ES-I3 (cell line): ENCODE data around the gene GRIN2A.

Experiments used
- H3K36me3 ChIP-seq: 2 replicates; pipeline ENCODE4 v1.6.1; 2013; ENCODE audit warnings: mild to moderate bottlenecking, low read length, control low read depth, moderate library complexity; ENCODE audit not compliant: insufficient read depth
- H3K4me1 ChIP-seq: 2 replicates; pipeline ENCODE4 v1.6.1; 2013; ENCODE audit warnings: mild to moderate bottlenecking, control low read depth, low read length; ENCODE audit not compliant: insufficient read depth
- H3K9ac ChIP-seq: 2 replicates; pipeline ENCODE4 v1.6.1; 2013; ENCODE audit warnings: low read depth, mild to moderate bottlenecking, low read length, moderate library complexity
- H3K9me3 ChIP-seq: 2 replicates; pipeline ENCODE4 v1.6.1; 2013; ENCODE audit warnings: mild to moderate bottlenecking, low read length, moderate library complexity; ENCODE audit not compliant: control insufficient read depth, insufficient read depth

Gene GRIN2A

GRCh38 chr16:10130538-10130937, 51.7 kb downstream of the GRIN2A start:
- H3K36me3 ChIP-seq, result no peaks in the 10 kb centered on the region
- no peaks in the 10 kb centered on the region for H3K9me3 ChIP-seq
- H3K4me1 ChIP-seq, result no peaks in the 10 kb centered on the region
- H3K9ac ChIP-seq, result no peak overlapping the region

- Histone ChIP-seq H3K9ac (no peak overlapping the region), H3K4me1 (no peaks in the 10 kb centered on the region), H3K9me3 (no peaks in the 10 kb centered on the region), H3K36me3 (no peaks in the 10 kb centered on the region)
Measured at GRCh38 chr16:10128397-10129258, 53.6 kb downstream of the GRIN2A start.

- Histone ChIP-seq H3K36me3 (no peaks in the 10 kb centered on the region), H3K9me3 (no peaks in the 10 kb centered on the region), H3K4me1 (peaks cover 16% of the 10 kb centered on the region), H3K9ac (no peak overlapping the region)
Measured at GRCh38 chr16:10126686-10127085, 55.5 kb downstream of the GRIN2A start.

GRCh38 chr16:10123141-10123540, 59.1 kb downstream of the GRIN2A start:
- H3K4me1 ChIP-seq, result peaks cover 25% of the 10 kb centered on the region
- no peaks in the 10 kb centered on the region for H3K9me3 ChIP-seq
- H3K36me3 ChIP-seq, result no peaks in the 10 kb centered on the region
- H3K9ac ChIP-seq, result no peak overlapping the region

GRCh38 chr16:10122546-10122945, 59.7 kb downstream of the GRIN2A start:
- H3K4me1 ChIP-seq, result peaks cover 25% of the 10 kb centered on the region
- H3K9ac ChIP-seq, result no peak overlapping the region
- no peaks in the 10 kb centered on the region for H3K9me3 ChIP-seq
- H3K36me3 ChIP-seq, result no peaks in the 10 kb centered on the region

- Histone ChIP-seq H3K36me3 (no peaks in the 10 kb centered on the region), H3K9me3 (no peaks in the 10 kb centered on the region), H3K4me1 (peaks cover 25% of the 10 kb centered on the region), H3K9ac (no peak overlapping the region)
Measured at GRCh38 chr16:10121897-10122425, 60.3 kb downstream of the GRIN2A start.

GRCh38 chr16:10121491-10121890, 60.7 kb downstream of the GRIN2A start:
- peaks cover 25% of the 10 kb centered on the region for H3K4me1 ChIP-seq

GRCh38 chr16:10120953-10121352, 61.3 kb downstream of the GRIN2A start:
- Histone ChIP-seq H3K36me3 (no peaks in the 10 kb centered on the region), H3K9ac (no peak overlapping the region), H3K9me3 (no peaks in the 10 kb centered on the region), H3K4me1 (peaks cover 25% of the 10 kb centered on the region)

More at GRCh38 chr16:10121491-10121890, 60.7 kb downstream of the GRIN2A start:
- H3K9me3 ChIP-seq, result no peaks in the 10 kb centered on the region
- no peaks in the 10 kb centered on the region for H3K36me3 ChIP-seq
- no peak overlapping the region for H3K9ac ChIP-seq

- no peaks in the 10 kb centered on the region for H3K9me3 ChIP-seq
- H3K36me3 ChIP-seq, result no peaks in the 10 kb centered on the region
- H3K4me1 ChIP-seq, result no peaks in the 10 kb centered on the region
- H3K9ac ChIP-seq, result no peak overlapping the region
Measured at GRCh38 chr16:10114409-10114808, 67.8 kb downstream of the GRIN2A start.

GRCh38 chr16:10113248-10113647, 69.0 kb downstream of the GRIN2A start:
- no peaks in the 10 kb centered on the region for H3K4me1 ChIP-seq
- no peak overlapping the region for H3K9ac ChIP-seq
- no peaks in the 10 kb centered on the region for H3K9me3 ChIP-seq
- no peaks in the 10 kb centered on the region for H3K36me3 ChIP-seq

GRCh38 chr16:10112021-10112420, 70.2 kb downstream of the GRIN2A start:
- Histone ChIP-seq H3K9ac (no peak overlapping the region), H3K36me3 (no peaks in the 10 kb centered on the region), H3K4me1 (no peaks in the 10 kb centered on the region), H3K9me3 (no peaks in the 10 kb centered on the region)

- no peaks in the 10 kb centered on the region for H3K4me1 ChIP-seq
Measured at GRCh38 chr16:10111156-10111761, 71.0 kb downstream of the GRIN2A start.

GRCh38 chr16:10110552-10110951, 71.7 kb downstream of the GRIN2A start:
- Histone ChIP-seq H3K36me3 (no peaks in the 10 kb centered on the region), H3K9me3 (no peaks in the 10 kb centered on the region), H3K9ac (no peak overlapping the region), H3K4me1 (no peaks in the 10 kb centered on the region)

More at GRCh38 chr16:10111156-10111761, 71.0 kb downstream of the GRIN2A start:
- H3K36me3 ChIP-seq, result no peaks in the 10 kb centered on the region
- H3K9ac ChIP-seq, result no peak overlapping the region
- H3K9me3 ChIP-seq, result no peaks in the 10 kb centered on the region

- no peaks in the 10 kb centered on the region for H3K36me3 ChIP-seq
- no peaks in the 10 kb centered on the region for H3K9me3 ChIP-seq
- H3K9ac ChIP-seq, result no peak overlapping the region
- no peaks in the 10 kb centered on the region for H3K4me1 ChIP-seq
Measured at GRCh38 chr16:10107081-10107480, 75.1 kb downstream of the GRIN2A start.

- no peaks in the 10 kb centered on the region for H3K9me3 ChIP-seq
- no peaks in the 10 kb centered on the region for H3K36me3 ChIP-seq
- H3K9ac ChIP-seq, result no peak overlapping the region
- no peaks in the 10 kb centered on the region for H3K4me1 ChIP-seq
Measured at GRCh38 chr16:10103700-10104099, 78.5 kb downstream of the GRIN2A start.
